Activated effector memory CD4-positive, alpha-beta T cell treated with anti-CD3 and anti-CD28 coated beads, Interleukin-2, amount 50 U/mL, for 16 hours (primary cell): ENCODE results near the gene KLHL40.

Experiments used
- DNase-seq: peaks from one replicate; pipeline ENCODE4 v3.0.0-alpha.2; 2020

The KLHL40 gene

DNA sequence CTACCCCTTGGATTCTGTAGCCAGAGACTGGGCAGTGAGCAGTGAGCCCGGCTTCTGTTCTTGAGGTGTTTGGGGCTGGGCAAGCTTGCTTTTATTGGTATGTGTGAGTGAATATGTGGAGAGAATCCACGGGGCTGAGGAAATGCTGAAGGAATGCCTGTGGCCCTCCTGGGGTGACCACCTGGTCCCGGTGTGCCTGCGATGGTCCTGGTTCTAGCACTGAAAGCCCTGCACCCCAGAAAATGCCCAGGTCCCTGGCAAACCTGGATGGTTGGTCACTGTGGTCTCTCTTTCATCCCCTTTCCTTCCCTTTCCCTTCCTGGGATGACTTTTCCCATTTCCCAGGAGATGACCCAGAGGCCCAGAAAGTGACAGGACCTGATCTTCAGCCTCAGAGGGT, 27.7 kb upstream of the KLHL40 start:
- DNase-seq, result no peak

GRCh38 chr3:42658091-42658770, 27.1 kb upstream of the KLHL40 start:
- DNase-seq, result peak; percentile 56

- peak; percentile 54 for DNase-seq
These were observed 26.5 kb upstream of the KLHL40 start for GRCh38 chr3:42658771-42659390.

DNA sequence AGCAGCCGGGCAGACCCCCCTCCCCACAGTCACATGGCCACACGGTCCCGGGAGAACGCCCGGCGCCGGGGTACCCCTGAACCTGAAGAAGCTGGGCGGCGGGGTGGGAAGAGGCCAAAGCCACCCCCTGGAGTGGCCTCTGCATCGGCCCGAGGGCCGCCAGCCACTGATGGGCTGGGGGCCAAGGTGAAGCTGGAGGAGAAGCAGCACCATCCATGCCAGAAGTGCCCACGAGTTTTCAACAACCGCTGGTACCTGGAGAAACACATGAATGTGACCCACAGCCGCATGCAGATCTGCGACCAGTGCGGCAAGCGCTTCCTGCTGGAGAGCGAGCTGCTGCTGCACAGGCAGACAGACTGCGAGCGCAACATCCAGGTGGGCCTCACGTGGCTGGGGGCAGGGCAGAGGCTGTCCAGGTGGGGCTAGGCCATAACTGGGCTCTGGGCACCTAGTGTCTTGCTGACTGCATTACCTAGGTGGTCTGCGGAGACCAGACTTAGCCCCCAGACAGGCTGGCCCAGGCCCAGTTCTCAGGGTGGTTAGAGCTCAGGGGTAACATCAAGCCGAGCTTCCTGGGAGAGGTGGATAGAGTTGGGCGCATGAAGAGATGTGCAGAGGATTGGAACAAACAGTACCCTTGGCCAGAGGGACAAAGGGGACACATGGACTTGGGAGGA, 25.7 kb upstream of the KLHL40 start:
- DNase-seq, result peak; percentile 58

DNA sequence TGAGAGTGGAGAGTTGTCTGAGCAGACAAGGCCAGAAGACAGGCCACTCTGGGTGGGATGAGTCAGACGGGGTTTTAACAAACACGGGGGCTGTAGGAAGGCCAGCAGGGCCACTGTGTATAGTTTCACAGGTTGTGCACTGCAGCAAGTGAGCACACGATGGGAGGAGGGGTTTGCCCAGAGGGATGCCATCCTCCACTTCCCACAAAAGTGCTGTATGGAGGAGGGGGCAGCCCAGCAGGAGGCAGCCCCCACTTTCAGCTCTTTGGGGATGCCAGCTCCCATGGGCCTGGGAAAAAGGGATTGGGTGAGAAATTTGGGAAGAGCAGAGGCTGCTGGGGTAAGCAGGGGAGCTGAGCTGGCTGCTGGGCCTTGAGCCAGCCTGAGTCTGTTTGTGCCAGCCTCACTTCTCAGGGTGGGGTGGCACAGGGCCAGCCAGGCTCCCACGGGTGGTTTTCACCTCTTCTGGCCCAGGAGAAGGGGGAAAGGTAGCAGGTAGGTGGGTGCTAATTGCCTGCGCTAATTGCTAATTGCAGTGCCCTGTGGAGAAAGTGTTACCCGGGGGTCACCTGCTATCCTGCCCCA, 25.1 kb upstream of the KLHL40 start:
- peak; percentile 53 for DNase-seq

DNA sequence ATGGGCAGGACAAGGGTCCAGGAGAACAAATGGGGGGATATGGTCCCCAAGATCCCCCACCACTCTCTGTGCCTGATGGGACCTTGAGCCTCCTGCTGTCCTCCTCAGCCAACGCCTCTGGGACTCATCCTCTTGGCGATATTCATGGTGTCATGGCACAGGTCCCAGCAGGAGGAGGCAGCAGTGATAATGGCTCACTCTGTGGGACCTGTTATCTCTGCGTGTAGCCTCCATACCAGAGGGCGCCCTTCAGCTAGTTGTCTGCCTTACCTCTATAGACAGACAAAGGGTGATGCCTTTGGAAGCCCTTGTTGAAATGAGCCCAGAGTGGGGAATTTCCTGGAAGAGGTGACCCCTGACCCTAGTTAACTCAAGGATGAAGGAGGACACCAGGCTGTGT, 24.4 kb upstream of the KLHL40 start:
- peak; percentile 58 for DNase-seq

- DNase-seq, result peak; percentile 58
These were observed 23.7 kb upstream of the KLHL40 start for GRCh38 chr3:42661593-42662022.

DNA sequence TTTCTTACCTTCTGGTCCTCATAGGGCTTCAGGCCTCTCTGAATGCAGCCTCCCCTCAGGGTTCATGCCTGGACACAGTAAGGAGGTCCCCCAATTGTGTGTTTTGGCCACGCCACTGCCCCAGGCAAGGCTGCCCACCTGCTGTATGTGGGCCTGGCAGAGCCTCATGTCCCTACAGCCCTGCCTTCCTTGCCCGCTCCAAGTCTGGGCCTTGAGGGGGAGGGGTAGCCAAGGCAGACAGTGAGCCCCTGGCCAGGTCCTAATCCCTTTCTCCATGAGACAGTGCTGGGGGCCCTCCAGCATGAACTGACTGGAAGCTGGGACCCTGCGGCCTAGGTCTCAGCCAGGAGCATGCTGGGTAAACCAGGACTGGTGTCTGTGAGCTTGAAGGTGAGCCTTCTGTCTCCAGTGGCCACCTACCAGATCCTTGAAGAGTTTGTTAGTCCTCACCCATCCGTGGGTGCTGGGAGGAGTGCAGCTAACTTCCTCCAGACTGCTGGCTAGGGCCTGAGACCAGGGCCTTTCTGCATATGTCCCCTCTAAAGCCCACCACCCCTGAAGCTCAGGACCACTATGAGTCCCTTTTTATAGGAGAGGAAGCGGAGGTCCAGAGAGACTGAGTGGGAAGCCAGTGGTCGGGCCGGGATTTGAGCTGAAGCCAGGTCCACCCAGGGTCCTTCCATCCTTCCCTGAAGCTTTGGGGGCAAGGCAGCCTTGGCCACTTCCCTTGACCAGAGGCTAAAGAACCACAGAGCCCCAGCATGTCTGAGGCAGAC, 23.1 kb upstream of the KLHL40 start:
- peak; percentile 56 for DNase-seq

DNA sequence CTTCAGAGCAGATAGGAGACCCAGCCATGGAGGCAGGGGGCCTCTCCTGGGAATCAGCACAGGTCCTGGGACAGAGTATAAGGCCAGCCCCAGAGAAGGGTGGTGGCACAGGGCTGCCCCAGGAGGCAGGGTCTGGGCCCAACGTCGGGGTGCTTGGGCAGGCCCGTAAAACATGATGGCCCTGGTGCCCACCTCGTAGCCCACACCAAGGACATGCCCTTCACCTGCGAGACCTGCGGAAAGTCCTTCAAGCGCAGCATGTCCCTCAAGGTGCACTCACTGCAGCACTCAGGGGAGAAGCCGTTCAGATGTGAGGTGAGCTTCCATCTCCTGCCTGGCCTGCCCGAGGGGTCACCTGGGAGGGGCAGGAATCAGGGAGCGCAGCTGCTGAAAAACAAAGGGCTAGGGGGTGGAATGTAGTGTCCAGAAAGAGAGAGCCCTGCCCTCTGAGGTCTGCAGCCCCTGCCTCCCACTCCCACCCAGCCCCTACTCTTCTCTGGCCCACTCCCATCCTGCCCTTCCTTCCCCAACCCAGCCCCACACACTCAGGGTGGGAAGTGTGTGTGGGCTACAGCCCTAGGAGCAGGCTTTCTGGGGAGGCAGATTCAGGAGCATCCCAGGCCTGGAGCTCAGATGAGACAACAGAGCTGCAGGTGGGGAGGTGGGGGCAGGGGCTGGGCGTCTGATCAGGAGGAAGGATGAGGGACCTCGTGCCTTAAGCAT, 22.4 kb upstream of the KLHL40 start:
- peak; percentile 49 for DNase-seq

- peak; percentile 48 for DNase-seq
These were observed 21.5 kb upstream of the KLHL40 start for GRCh38 chr3:42663581-42664437.

- peak; percentile 42 for DNase-seq
These were observed 20.9 kb upstream of the KLHL40 start for GRCh38 chr3:42664438-42664803.

DNA sequence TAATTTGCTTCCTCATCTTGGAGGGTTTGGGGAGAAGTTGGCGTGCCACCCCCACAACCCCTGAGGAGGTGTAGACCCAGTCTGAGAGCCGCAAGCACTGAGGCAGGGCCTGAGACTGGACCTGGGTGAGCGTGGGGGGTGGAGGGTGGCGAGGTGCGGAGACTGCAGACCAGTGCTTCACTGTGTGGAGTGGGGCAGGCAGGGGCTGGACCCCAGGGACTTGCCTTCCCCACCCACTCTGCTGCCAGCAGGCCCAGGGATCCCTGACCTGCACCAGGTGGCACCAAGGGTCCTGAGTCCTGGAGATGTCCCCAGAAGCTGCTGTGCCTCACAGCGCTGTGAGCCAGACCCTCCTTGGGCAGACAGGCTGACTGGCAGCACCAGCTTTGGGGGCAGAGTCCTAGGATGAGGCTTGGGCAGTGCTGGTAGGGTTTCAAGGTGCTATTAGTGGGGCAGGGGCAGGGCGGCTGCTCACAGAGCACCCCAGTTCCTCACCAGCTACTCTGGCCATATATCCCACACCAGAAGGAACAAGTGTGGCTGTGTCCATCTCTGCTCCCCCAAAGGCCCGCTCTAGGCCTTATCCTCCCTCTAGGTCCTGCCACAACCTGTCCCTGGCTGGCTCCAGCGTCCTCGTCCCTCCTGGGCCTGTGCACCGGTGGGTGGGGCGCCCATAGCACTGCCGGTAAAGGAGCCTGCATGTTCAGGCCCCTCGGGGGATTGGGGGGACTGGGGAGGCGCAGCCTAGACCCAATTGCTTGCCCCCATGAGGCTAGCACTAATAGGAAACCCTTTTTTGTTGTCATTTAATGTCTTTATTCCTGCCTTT, 20.1 kb upstream of the KLHL40 start:
- peak; percentile 51 for DNase-seq

DNA sequence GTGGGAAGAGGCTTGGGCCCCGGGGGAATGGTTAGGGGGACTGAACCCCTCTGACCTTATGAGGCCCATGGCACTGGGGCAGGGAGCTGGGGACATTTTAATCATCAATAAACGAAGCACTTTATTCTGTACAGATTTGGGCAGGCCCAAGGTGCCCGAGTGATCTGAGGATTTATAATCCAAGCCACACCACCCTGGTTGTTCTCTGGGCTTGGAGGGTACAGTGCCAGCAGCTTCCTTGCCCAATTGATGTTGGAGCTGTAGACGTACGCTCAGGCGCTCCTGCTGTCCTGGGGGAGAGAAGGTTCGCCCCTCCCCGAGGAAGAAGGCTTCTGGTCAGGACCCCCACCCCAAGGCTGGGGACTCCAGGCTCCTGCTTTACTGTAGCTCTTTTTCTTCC, 19.3 kb upstream of the KLHL40 start:
- DNase-seq, result peak; percentile 37

GRCh38 chr3:42666577-42666998, 18.7 kb upstream of the KLHL40 start:
- peak; percentile 56 for DNase-seq

GRCh38 chr3:42667096-42667522, 18.2 kb upstream of the KLHL40 start:
- peak; percentile 43 for DNase-seq

- DNase-seq, result peak; percentile 48
These were observed 17.6 kb upstream of the KLHL40 start for GRCh38 chr3:42667523-42668412.

- DNase-seq, result no peak
These were observed 16.9 kb upstream of the KLHL40 start for GRCh38 chr3:42668413-42668760.

GRCh38 chr3:42668793-42669217, 16.5 kb upstream of the KLHL40 start:
- DNase-seq, result peak; percentile 25

DNA sequence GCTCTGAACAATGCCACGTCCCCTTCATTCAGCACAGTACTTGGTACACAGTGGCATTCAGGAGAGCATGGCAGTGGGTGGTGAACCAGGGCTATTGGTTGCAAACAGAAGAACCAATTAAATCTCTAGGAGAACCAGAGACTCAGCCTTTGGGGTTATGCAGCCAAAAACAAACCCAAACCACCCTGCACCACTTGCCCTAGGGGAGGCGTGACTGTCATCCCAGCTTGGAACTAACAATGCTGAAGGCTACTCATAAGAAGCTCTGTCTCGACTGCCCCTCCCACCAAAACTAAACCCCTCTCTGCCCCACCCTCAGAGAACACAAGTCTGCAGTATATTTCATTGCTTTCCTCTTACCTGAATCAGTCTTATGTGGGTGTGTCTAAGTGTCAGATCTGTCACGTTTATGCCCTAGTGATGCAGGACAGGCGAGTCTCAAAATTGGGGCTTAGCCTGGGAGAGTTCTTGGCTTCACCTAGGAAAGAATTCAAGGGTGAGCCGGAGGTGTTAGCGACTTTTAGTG, 15.2 kb upstream of the KLHL40 start:
- peak; percentile 6 for DNase-seq
